22Rv1 (cell line): Measurements from ENCODE around the gene CDH16.

ENCODE experiments used
- ZFX ChIP-seq: fragments of 450-650 bp; IDR thresholded peaks from 2 replicates; pipeline ENCODE4 v1.6.1; 2017; ENCODE audit warnings: antibody characterized with exemption, borderline replicate concordance
- TF ChIP-seq, protein P1 (sequence below): fragments of 450-650 bp; IDR thresholded peaks from 2 replicates; pipeline ENCODE4 v1.5.1; 2017; ENCODE audit warnings: mild to moderate bottlenecking

DNA sequence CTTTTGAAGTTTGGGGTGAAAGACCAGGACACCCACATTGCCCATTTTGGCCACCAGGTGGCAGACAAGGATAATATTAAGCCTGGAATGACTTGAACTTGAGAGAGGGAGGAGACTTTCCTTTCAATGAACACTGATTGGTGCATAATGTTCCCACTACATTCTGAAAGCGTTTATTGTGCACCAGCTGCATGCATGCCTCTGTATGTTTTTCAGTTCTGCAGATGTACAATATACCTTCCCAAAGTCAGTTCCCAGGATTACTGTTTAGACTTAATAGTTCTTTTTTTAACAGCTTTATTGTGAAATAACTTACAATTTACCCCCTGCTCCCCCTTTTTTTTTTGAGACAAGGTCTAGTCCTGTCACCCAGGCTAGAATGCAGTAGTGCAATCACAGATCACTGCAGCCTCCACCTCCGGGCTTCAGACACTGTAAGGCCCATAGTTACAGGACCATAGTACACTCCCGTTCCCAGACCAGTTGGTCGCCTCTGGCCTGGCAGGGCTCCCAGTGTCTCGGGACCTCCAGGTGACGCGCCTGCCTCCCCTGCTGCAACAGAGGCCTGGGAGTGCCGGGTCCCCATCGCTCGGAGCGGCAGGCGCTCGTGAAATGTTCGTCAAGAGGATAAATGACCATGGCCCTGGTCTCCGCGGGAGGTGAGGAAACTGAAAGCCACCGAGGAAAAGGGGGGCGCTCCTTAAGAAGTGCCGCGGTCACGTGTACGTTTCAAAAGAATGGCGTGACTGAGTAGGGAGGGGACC lies 28.8 kb upstream of the CDH16 start:
- TF ChIP-seq, protein P1, sequence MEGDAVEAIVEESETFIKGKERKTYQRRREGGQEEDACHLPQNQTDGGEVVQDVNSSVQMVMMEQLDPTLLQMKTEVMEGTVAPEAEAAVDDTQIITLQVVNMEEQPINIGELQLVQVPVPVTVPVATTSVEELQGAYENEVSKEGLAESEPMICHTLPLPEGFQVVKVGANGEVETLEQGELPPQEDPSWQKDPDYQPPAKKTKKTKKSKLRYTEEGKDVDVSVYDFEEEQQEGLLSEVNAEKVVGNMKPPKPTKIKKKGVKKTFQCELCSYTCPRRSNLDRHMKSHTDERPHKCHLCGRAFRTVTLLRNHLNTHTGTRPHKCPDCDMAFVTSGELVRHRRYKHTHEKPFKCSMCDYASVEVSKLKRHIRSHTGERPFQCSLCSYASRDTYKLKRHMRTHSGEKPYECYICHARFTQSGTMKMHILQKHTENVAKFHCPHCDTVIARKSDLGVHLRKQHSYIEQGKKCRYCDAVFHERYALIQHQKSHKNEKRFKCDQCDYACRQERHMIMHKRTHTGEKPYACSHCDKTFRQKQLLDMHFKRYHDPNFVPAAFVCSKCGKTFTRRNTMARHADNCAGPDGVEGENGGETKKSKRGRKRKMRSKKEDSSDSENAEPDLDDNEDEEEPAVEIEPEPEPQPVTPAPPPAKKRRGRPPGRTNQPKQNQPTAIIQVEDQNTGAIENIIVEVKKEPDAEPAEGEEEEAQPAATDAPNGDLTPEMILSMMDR: peak; percentile 86
- no peak for TF ChIP-seq ZFX
